ENCODE results near the gene ZNF605. TPM values are rescaled to one million over a fixed set of nuclear protein-coding genes. Genes with fewer than 3 reads are reported as not detected.
A peak's percentile ranks its signal among the peaks of the same experiment; 100 is the strongest.

Gene ZNF605
- total and polyA plus RNA-seq, 9 of the 15 experiments (the other 6 are each of a cell fraction or from before 2014, with no cell fraction given): 0.45 to 1.1 (median 0.68) TPM

- in situ Hi-C loops (cut with MboI): no loop called here
- H3K4me2 ChIP-seq (ENCODE audit: insufficient read depth, low read length): no peak overlapping the region
- no peak overlapping the region for H3K9ac ChIP-seq (ENCODE audit: insufficient read depth in 1 of 2, low read depth in 2 of 2, low read length in 2 of 2)
- peaks cover 2 to 3% of the 10 kb centered on the region in 2 experiments; a peak in 1 of 5 replicates for H3K4me1 ChIP-seq (replicated peaks in 1 of 2; ENCODE audit: control insufficient read depth in 2 of 2, insufficient read depth in 2 of 2, low read length in 2 of 2)
- H2AFZ ChIP-seq (ENCODE audit: low read depth, low read length): no peak overlapping the region
- CTCF ChIA-PET (ENCODE audit: low intra/inter-chr PET ratio): no interaction called here
- FAIRE-seq (peak; percentile 75), ATAC-seq (no peak), DNase-seq (ENCODE audit: extremely low read depth in 1 of 4, low spot score in 3 of 4) (no peak)
- no peak overlapping the region for H3K4me3 ChIP-seq
- TF ChIP-seq ZBTB17 (CRISPR knock-in tag; IDR thresholded peaks at IDR 0.05) (no peak), ELF4 (CRISPR knock-in tag; IDR thresholded peaks at IDR 0.05) (peak; percentile 6; the same call in 1 of the 2 replicates), BCOR (IDR thresholded peaks at IDR 0.05) (no peak), CBFA2T2 (conservative IDR thresholded peaks at IDR 0.05) (0 out of 2 replicates have a peak, but pooled peaks have one; percentile 2)
- H3K27me3 ChIP-seq (ENCODE audit: control insufficient read depth in 2 of 2, insufficient read depth in 2 of 2, low read length in 2 of 2): no peaks in the 10 kb centered on the region; a peak in 1 of 5 replicates
- no peaks in the 10 kb centered on the region for H3K79me2 ChIP-seq (ENCODE audit: control insufficient read depth, insufficient read depth, low read length)
- no TSS peak for BruUV-seq (replicated peaks)
- H3K27ac ChIP-seq (ENCODE audit: extremely low read depth, low read depth, low read length): no peak overlapping the region; the same call in 2 of the 3 replicates
- no peaks in the 10 kb centered on the region for H3K9me1 ChIP-seq (ENCODE audit: control insufficient read depth, insufficient read depth, low read length)
- intact Hi-C loops (cut with micrococcal nuclease): no loop called here
- no peaks in the 10 kb centered on the region; the same call in 2 of the 3 replicates for H3K36me3 ChIP-seq (ENCODE audit: control insufficient read depth, insufficient read depth, low read length)
- H4K20me1 ChIP-seq (replicated peaks; ENCODE audit: control insufficient read depth, insufficient read depth, low read length): no peaks in the 10 kb centered on the region
- peaks cover 22% of the 10 kb centered on the region for H3K9me3 ChIP-seq (replicated peaks; ENCODE audit: control insufficient read depth, insufficient read depth, low read depth, low read length)
- 11% methylated on average over 8 of the region's 8 CpGs for WGBS (ENCODE audit: insufficient coverage, low coverage, missing lambda C conversion rate)
- POLR2A ChIA-PET: no interaction called here
Observed at GRCh38 chr12:132951649-132952048, 4.5 kb downstream of the ZNF605 start.

DNA sequence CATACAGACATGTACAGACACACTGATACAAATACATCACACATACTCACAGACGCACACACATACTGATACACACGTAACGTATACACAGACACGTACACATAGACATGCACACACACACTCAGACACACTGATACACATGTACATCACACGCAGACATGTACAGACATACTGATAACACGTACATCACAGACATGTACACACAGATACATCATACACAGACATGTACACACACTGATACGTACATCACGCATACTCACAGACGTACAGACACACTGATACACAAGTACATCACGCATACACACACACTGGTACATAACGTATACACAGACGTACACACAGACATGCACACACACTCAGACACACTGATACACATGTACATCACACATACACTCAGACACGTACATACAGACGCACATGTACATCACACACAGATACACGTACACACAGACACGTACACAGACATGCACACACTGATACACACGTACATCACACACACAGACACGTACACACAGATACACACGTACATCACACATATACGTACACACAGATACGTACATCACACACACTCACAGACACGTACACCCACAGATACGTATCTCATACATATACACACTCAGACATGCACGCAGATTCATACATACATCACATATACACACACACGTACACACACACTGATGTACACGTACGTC is 5.1 kb downstream of the ZNF605 start:
- H3K4me2 ChIP-seq (ENCODE audit: insufficient read depth, low read length): no peak overlapping the region; the same call in 1 of the 2 replicates
- no peaks in the 10 kb centered on the region; the same call in 2 of the 3 replicates for H3K36me3 ChIP-seq (ENCODE audit: control insufficient read depth, insufficient read depth, low read length)
- FAIRE-seq (peak; percentile 55), ATAC-seq (no peak), DNase-seq (ENCODE audit: extremely low read depth in 1 of 4, low spot score in 3 of 4) (no peak)
- CTCF ChIA-PET (ENCODE audit: low intra/inter-chr PET ratio): no interaction called here
- no peak overlapping the region; the same call in 2 of the 3 replicates for H3K27ac ChIP-seq (ENCODE audit: extremely low read depth, low read depth, low read length)
- H2AFZ ChIP-seq (ENCODE audit: low read depth, low read length): no peak overlapping the region
- no peak overlapping the region for H3K9ac ChIP-seq (ENCODE audit: insufficient read depth in 1 of 2, low read depth in 2 of 2, low read length in 2 of 2)
- H3K4me1 ChIP-seq (replicated peaks in 1 of 2; ENCODE audit: control insufficient read depth in 2 of 2, insufficient read depth in 2 of 2, low read length in 2 of 2): peaks cover 2 to 3% of the 10 kb centered on the region in 2 experiments; a peak in 1 of 5 replicates
- H3K9me1 ChIP-seq (ENCODE audit: control insufficient read depth, insufficient read depth, low read length): no peaks in the 10 kb centered on the region
- no peak overlapping the region for H3K4me3 ChIP-seq
- in situ Hi-C loops (cut with MboI) (no loop called here), intact Hi-C loops (cut with micrococcal nuclease) (no loop called here)
- POLR2A ChIA-PET: no interaction called here
- no peak for TF ChIP-seq CBFB (CRISPR knock-in tag; IDR thresholded peaks at IDR 0.05)
- TF ChIP-seq USF2 (CRISPR knock-in tag; IDR thresholded peaks at IDR 0.05): no peak
- TF ChIP-seq SIX5 (IDR thresholded peaks at IDR 0.05; ENCODE audit: borderline replicate concordance in 1 of 2, insufficient read depth in 1 of 2, low read depth in 1 of 2, low read length in 2 of 2): no peak
- TF ChIP-seq ZNF444 (CRISPR knock-in tag; IDR thresholded peaks at IDR 0.05): no peak
- TF ChIP-seq ZNF408 (CRISPR knock-in tag; IDR thresholded peaks at IDR 0.05; ENCODE audit: low read depth): no peak
- no peak for TF ChIP-seq NELFE (IDR thresholded peaks at IDR 0.05; ENCODE audit: insufficient read depth, insufficient read length)
- no peak for TF ChIP-seq ZNF766 (CRISPR knock-in tag; conservative IDR thresholded peaks at IDR 0.05)
- H3K27me3 ChIP-seq (ENCODE audit: control insufficient read depth in 2 of 2, insufficient read depth in 2 of 2, low read length in 2 of 2): no peaks in the 10 kb centered on the region; a peak in 1 of 5 replicates
- no TSS peak for BruUV-seq (replicated peaks)
- no peaks in the 10 kb centered on the region for H4K20me1 ChIP-seq (replicated peaks; ENCODE audit: control insufficient read depth, insufficient read depth, low read length)
- WGBS (ENCODE audit: insufficient coverage, low coverage, missing lambda C conversion rate): 28% methylated on average over 27 of the region's 27 CpGs
- peaks cover 22% of the 10 kb centered on the region for H3K9me3 ChIP-seq (replicated peaks; ENCODE audit: control insufficient read depth, insufficient read depth, low read depth, low read length)
- H3K79me2 ChIP-seq (ENCODE audit: control insufficient read depth, insufficient read depth, low read length): no peaks in the 10 kb centered on the region
